ENCODE data around the gene TBCCD1. TPM values are rescaled to one million over a fixed set of nuclear protein-coding genes. Genes with fewer than 3 reads are reported as not detected.

TBCCD1 gene
- total and polyA plus RNA-seq, 2 experiments from 2014 or later, result 5.8 to 16.7 TPM

DNA sequence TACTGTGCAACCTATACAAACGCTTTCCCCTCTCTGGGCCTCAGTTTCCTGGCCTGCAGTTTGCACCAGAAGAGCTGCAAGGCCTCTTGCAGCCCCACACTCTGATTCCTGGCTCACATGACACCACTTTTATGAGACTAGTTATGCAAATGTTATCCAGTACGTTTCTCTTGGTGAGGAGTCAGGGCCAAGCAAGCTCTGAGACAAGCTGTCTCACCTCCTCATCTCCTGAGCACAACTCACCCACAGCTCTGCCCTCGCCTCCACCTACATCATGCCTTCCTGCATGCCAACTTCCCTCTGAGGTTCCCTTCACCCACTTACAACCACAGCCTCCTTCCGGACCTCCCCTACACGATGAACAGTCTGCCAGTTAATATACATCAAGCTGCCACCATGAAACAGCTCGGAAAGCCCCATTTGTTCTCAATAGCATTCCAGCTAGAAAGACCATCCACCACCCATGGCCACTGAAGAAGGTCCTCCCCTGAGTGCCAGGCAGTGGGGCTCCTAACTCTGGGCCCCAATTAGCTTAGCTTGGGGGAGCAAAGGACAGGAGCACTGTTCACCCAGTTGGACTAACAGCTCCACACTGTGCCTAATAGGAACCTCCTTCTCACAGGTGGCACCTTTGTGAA is 48.0 kb downstream of the TBCCD1 start (continued):
- TF ChIP-seq, protein P1, sequence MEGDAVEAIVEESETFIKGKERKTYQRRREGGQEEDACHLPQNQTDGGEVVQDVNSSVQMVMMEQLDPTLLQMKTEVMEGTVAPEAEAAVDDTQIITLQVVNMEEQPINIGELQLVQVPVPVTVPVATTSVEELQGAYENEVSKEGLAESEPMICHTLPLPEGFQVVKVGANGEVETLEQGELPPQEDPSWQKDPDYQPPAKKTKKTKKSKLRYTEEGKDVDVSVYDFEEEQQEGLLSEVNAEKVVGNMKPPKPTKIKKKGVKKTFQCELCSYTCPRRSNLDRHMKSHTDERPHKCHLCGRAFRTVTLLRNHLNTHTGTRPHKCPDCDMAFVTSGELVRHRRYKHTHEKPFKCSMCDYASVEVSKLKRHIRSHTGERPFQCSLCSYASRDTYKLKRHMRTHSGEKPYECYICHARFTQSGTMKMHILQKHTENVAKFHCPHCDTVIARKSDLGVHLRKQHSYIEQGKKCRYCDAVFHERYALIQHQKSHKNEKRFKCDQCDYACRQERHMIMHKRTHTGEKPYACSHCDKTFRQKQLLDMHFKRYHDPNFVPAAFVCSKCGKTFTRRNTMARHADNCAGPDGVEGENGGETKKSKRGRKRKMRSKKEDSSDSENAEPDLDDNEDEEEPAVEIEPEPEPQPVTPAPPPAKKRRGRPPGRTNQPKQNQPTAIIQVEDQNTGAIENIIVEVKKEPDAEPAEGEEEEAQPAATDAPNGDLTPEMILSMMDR (conservative IDR thresholded peaks at IDR 0.05; ENCODE audit: low read depth in 2 of 2), result no peak
- no peak for TF ChIP-seq CREB1 (CRISPR knock-in tag; IDR thresholded peaks at IDR 0.05; ENCODE audit: low read depth)
- TF ChIP-seq, protein P2, sequence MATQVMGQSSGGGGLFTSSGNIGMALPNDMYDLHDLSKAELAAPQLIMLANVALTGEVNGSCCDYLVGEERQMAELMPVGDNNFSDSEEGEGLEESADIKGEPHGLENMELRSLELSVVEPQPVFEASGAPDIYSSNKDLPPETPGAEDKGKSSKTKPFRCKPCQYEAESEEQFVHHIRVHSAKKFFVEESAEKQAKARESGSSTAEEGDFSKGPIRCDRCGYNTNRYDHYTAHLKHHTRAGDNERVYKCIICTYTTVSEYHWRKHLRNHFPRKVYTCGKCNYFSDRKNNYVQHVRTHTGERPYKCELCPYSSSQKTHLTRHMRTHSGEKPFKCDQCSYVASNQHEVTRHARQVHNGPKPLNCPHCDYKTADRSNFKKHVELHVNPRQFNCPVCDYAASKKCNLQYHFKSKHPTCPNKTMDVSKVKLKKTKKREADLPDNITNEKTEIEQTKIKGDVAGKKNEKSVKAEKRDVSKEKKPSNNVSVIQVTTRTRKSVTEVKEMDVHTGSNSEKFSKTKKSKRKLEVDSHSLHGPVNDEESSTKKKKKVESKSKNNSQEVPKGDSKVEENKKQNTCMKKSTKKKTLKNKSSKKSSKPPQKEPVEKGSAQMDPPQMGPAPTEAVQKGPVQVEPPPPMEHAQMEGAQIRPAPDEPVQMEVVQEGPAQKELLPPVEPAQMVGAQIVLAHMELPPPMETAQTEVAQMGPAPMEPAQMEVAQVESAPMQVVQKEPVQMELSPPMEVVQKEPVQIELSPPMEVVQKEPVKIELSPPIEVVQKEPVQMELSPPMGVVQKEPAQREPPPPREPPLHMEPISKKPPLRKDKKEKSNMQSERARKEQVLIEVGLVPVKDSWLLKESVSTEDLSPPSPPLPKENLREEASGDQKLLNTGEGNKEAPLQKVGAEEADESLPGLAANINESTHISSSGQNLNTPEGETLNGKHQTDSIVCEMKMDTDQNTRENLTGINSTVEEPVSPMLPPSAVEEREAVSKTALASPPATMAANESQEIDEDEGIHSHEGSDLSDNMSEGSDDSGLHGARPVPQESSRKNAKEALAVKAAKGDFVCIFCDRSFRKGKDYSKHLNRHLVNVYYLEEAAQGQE (IDR thresholded peaks at IDR 0.05; ENCODE audit: unreplicated experiment), result no peak
- TF ChIP-seq POLR2AphosphoS5 (IDR thresholded peaks at IDR 0.05; ENCODE audit: low read depth), result no peak

DNA sequence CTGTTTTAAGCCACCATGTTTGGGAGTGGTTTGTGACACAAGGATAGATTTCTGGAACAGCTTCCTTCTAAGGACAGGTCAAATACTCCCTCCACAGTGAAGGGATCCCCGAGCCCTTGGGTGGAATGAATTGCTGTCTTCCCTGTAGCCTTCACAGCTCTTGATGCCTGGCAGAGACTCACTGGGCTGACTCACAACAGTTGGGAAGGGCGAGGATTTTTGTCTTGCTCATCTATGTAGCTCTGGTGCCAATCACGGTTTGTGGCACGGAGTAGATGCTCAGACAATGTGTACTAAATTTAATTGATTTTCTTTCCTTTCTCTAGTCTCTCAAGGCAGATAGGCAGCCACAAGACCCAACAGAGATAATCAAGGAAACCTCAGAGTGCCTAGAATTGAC is 49.9 kb downstream of the TBCCD1 start:
- H3K9me2 ChIP-seq (ENCODE audit: insufficient read depth), result no peaks in the 10 kb centered on the region
- Mint-ChIP-seq H3K27me3 (ENCODE audit: insufficient read depth, low read depth, poor library complexity) (peaks cover 4% of the 10 kb centered on the region), H3K27ac (no peak overlapping the region), H3K36me3 (ENCODE audit: low read depth) (no peaks in the 10 kb centered on the region), H3K9me3 (peaks cover 3% of the 10 kb centered on the region; the same call in 1 of the 3 replicates), H3K4me1 (peaks cover 5% of the 10 kb centered on the region), H3K4me3 (no peak overlapping the region)
- H3K27ac ChIP-seq (ENCODE audit: low read depth), result no peak overlapping the region
- no peak overlapping the region for H2AFZ ChIP-seq
- H4K20me1 ChIP-seq (replicated peaks; ENCODE audit: insufficient read depth), result no peaks in the 10 kb centered on the region
- no peak overlapping the region for H3K4me3 ChIP-seq
- no peaks in the 10 kb centered on the region for H3K27me3 ChIP-seq (ENCODE audit: insufficient read depth)
- no peaks in the 10 kb centered on the region for H3F3A ChIP-seq (replicated peaks; ENCODE audit: low read depth)
- no peaks in the 10 kb centered on the region for H3K36me3 ChIP-seq (ENCODE audit: insufficient read depth)
- DNase-seq (ENCODE audit: low spot score), result no peak
- H3K79me2 ChIP-seq (replicated peaks; ENCODE audit: insufficient read depth), result no peaks in the 10 kb centered on the region
- ATAC-seq, result no peak
- H3K4me1 ChIP-seq (ENCODE audit: insufficient read depth), result no peaks in the 10 kb centered on the region
- no peak overlapping the region for H3K4me2 ChIP-seq
- TF ChIP-seq ZNF331 (CRISPR knock-in tag; IDR thresholded peaks at IDR 0.05; ENCODE audit: low read depth) (no peak), EZH2 (IDR thresholded peaks at IDR 0.05; ENCODE audit: low read depth, unreplicated experiment) (no peak), STAT1 (IDR thresholded peaks at IDR 0.05; ENCODE audit: unreplicated experiment) (no peak), ZNF114 (CRISPR knock-in tag; IDR thresholded peaks at IDR 0.05) (no peak)
- TF ChIP-seq, protein P3, sequence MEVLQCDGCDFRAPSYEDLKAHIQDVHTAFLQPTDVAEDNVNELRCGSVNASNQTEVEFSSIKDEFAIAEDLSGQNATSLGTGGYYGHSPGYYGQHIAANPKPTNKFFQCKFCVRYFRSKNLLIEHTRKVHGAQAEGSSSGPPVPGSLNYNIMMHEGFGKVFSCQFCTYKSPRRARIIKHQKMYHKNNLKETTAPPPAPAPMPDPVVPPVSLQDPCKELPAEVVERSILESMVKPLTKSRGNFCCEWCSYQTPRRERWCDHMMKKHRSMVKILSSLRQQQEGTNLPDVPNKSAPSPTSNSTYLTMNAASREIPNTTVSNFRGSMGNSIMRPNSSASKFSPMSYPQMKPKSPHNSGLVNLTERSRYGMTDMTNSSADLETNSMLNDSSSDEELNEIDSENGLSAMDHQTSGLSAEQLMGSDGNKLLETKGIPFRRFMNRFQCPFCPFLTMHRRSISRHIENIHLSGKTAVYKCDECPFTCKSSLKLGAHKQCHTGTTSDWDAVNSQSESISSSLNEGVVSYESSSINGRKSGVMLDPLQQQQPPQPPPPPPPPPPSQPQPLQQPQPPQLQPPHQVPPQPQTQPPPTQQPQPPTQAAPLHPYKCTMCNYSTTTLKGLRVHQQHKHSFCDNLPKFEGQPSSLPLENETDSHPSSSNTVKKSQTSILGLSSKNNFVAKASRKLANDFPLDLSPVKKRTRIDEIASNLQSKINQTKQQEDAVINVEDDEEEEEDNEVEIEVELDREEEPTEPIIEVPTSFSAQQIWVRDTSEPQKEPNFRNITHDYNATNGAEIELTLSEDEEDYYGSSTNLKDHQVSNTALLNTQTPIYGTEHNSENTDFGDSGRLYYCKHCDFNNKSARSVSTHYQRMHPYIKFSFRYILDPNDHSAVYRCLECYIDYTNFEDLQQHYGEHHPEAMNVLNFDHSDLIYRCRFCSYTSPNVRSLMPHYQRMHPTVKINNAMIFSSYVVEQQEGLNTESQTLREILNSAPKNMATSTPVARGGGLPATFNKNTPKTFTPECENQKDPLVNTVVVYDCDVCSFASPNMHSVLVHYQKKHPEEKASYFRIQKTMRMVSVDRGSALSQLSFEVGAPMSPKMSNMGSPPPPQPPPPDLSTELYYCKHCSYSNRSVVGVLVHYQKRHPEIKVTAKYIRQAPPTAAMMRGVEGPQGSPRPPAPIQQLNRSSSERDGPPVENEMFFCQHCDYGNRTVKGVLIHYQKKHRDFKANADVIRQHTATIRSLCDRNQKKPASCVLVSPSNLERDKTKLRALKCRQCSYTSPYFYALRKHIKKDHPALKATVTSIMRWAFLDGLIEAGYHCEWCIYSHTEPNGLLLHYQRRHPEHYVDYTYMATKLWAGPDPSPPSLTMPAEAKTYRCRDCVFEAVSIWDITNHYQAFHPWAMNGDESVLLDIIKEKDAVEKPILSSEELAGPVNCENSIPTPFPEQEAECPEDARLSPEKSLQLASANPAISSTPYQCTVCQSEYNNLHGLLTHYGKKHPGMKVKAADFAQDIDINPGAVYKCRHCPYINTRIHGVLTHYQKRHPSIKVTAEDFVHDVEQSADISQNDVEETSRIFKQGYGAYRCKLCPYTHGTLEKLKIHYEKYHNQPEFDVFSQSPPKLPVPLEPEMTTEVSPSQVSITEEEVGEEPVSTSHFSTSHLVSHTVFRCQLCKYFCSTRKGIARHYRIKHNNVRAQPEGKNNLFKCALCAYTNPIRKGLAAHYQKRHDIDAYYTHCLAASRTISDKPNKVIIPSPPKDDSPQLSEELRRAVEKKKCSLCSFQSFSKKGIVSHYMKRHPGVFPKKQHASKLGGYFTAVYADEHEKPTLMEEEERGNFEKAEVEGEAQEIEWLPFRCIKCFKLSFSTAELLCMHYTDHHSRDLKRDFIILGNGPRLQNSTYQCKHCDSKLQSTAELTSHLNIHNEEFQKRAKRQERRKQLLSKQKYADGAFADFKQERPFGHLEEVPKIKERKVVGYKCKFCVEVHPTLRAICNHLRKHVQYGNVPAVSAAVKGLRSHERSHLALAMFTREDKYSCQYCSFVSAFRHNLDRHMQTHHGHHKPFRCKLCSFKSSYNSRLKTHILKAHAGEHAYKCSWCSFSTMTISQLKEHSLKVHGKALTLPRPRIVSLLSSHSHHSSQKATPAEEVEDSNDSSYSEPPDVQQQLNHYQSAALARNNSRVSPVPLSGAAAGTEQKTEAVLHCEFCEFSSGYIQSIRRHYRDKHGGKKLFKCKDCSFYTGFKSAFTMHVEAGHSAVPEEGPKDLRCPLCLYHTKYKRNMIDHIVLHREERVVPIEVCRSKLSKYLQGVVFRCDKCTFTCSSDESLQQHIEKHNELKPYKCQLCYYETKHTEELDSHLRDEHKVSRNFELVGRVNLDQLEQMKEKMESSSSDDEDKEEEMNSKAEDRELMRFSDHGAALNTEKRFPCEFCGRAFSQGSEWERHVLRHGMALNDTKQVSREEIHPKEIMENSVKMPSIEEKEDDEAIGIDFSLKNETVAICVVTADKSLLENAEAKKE (CRISPR knock-in tag; IDR thresholded peaks at IDR 0.05), result no peak
- TF ChIP-seq, protein P1 (conservative IDR thresholded peaks at IDR 0.05; ENCODE audit: low read depth in 2 of 2), result no peak

Measured in GM23338 (cell line).